HL-60 (cell line): ENCODE data around the gene HSBP1.

ENCODE experiments used
- DNase-seq, 2 experiments: peaks; one replicate each; pipeline ENCODE4 v3.0.0-alpha.2; 2010 to 2020; ENCODE audit warnings: low read depth in 1 of 2, low spot score in 1 of 2
- H3K27ac ChIP-seq: fragments of 250-450 bp; sonication (Bioruptor Pico); replicated peaks from 2 replicates; pipeline ENCODE4 v1.5.1; 2020; ENCODE audit warnings: mild to moderate bottlenecking, moderate library complexity
- H3K27me3 ChIP-seq: fragments of 250-450 bp; sonication (Bioruptor Pico); 2 replicates; pipeline ENCODE4 v1.5.1; 2021; ENCODE audit warnings: mild to moderate bottlenecking, moderate library complexity; ENCODE audit not compliant: insufficient read depth, poor library complexity, severe bottlenecking
- H3K4me3 ChIP-seq: replicated peaks from 2 replicates; pipeline ENCODE4 v1.5.1; 2011; ENCODE audit warnings: mild to moderate bottlenecking, control low read depth, low read length; ENCODE audit not compliant: insufficient read depth
- GABPA ChIP-seq: IDR thresholded peaks from 2 replicates; pipeline ENCODE4 v1.6.1; 2012; ENCODE audit warnings: low read depth
- POLR2AphosphoS5 ChIP-seq: IDR thresholded peaks from 2 replicates; pipeline ENCODE4 v1.6.1; 2012; ENCODE audit warnings: low read depth
- REST ChIP-seq: IDR thresholded peaks from 2 replicates; pipeline ENCODE4 v1.6.1; 2012; ENCODE audit warnings: low read depth; ENCODE audit not compliant: insufficient replicate concordance
- SPI1 ChIP-seq: IDR thresholded peaks from 2 replicates; pipeline ENCODE4 v1.6.1; 2012; ENCODE audit warnings: low read depth, mild to moderate bottlenecking, borderline replicate concordance
- TF ChIP-seq, protein P1 (sequence below): IDR thresholded peaks from one replicate; pipeline ENCODE4 v1.5.1; 2011; ENCODE audit warnings: low read length, control low read depth, inconsistent platforms; ENCODE audit not compliant: insufficient read depth

The HSBP1 gene

DNA sequence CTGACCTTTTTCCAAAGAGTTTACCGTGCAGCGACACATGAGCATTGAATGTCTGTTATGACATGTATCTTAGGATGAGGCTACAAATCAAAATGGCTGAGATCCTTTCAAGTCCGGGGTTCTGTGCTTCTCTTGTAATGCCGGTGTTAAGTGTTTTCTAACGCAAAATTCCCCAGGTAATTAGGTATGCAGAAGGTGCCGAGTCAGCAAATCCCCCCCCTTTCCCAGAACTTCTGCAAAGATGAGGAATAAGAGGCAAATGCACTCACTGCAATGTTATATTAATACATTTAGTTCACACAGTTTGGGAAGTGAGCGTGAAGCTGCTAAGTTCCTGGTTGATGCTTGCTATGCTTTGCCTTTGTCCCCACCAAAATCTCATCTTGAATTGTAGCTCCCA is 54.9 kb downstream of the HSBP1 start:
- TF ChIP-seq GABPA (no peak), REST (no peak), POLR2AphosphoS5 (no peak), SPI1 (no peak)
- TF ChIP-seq, protein P1, sequence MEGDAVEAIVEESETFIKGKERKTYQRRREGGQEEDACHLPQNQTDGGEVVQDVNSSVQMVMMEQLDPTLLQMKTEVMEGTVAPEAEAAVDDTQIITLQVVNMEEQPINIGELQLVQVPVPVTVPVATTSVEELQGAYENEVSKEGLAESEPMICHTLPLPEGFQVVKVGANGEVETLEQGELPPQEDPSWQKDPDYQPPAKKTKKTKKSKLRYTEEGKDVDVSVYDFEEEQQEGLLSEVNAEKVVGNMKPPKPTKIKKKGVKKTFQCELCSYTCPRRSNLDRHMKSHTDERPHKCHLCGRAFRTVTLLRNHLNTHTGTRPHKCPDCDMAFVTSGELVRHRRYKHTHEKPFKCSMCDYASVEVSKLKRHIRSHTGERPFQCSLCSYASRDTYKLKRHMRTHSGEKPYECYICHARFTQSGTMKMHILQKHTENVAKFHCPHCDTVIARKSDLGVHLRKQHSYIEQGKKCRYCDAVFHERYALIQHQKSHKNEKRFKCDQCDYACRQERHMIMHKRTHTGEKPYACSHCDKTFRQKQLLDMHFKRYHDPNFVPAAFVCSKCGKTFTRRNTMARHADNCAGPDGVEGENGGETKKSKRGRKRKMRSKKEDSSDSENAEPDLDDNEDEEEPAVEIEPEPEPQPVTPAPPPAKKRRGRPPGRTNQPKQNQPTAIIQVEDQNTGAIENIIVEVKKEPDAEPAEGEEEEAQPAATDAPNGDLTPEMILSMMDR = no peak
- H3K27me3 ChIP-seq = peaks cover 2% of the 10 kb centered on the region
- H3K27ac ChIP-seq = no peak overlapping the region
- no peak overlapping the region for H3K4me3 ChIP-seq
- no peak for DNase-seq

GRCh38 chr16:83863682-83864081 is 55.9 kb downstream of the HSBP1 start:
- DNase-seq = no peak
- no peaks in the 10 kb centered on the region for H3K27me3 ChIP-seq
- TF ChIP-seq GABPA (no peak), POLR2AphosphoS5 (no peak), REST (no peak), SPI1 (no peak)
- TF ChIP-seq, protein P1 = no peak
- H3K27ac ChIP-seq = no peak overlapping the region
- no peak overlapping the region for H3K4me3 ChIP-seq
